GM12801 (cell line): ENCODE data around the gene ZNF646.

ENCODE experiments used
- TF ChIP-seq, protein P1 (sequence below): IDR thresholded peaks from one replicate; pipeline ENCODE4 v1.5.1; 2011; ENCODE audit warnings: control low read depth; ENCODE audit not compliant: insufficient read length; ENCODE audit errors: extremely low read depth

Gene ZNF646

DNA sequence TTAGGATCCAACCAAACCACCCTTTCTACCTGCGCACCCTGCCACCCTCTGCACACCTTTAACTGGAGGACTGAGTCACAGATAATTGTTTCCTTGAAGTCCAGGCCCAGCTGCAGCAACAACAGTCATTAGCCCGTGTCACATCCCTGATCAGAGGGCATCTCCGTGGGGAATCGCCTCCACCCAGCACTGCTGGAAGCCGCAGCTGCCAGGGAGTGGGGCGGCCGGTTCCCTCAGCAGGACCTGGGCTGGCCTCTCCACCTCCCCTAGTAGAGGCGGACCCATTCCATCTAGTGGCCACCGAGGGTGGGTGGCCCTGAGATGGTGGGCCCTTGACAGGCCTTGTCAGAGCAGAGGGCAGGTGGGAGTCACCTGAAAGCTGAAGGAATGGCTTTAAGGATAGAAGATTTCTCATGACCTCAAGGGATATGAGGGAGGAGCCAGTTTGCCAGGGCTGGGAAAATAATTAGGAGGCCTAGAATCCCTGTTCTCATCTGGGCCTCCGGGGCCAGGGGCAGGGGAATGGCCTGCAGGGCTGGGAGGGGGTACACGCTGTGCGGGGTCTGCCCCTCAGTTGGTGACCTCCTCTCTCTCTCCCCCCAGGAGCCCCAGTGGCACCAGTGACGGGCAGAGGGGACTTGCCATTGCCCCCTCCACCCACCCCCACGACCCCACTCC, 8.3 kb downstream of the ZNF646 start:
- TF ChIP-seq, protein P1, sequence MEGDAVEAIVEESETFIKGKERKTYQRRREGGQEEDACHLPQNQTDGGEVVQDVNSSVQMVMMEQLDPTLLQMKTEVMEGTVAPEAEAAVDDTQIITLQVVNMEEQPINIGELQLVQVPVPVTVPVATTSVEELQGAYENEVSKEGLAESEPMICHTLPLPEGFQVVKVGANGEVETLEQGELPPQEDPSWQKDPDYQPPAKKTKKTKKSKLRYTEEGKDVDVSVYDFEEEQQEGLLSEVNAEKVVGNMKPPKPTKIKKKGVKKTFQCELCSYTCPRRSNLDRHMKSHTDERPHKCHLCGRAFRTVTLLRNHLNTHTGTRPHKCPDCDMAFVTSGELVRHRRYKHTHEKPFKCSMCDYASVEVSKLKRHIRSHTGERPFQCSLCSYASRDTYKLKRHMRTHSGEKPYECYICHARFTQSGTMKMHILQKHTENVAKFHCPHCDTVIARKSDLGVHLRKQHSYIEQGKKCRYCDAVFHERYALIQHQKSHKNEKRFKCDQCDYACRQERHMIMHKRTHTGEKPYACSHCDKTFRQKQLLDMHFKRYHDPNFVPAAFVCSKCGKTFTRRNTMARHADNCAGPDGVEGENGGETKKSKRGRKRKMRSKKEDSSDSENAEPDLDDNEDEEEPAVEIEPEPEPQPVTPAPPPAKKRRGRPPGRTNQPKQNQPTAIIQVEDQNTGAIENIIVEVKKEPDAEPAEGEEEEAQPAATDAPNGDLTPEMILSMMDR: no peak

DNA sequence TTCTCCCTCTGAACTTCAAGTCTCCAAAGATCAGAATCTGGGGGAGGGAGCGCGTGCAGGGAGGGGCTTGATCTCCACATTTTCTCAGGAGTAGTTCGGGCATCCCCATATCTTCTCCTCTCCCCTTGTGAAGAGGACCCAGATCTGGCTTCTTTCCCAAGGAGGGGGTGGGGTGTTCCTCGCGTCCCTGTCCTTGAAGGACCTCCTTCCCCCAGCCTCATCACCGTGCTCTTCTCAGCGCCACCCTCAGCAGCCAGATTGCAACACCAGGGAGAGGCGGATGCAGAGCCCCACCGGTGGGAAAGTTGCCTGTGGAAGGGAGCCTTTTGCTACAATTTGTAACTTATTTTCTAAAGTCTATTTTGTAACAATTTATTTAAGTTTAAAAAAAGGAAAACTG, 8.9 kb downstream of the ZNF646 start:
- TF ChIP-seq, protein P1: no peak

DNA sequence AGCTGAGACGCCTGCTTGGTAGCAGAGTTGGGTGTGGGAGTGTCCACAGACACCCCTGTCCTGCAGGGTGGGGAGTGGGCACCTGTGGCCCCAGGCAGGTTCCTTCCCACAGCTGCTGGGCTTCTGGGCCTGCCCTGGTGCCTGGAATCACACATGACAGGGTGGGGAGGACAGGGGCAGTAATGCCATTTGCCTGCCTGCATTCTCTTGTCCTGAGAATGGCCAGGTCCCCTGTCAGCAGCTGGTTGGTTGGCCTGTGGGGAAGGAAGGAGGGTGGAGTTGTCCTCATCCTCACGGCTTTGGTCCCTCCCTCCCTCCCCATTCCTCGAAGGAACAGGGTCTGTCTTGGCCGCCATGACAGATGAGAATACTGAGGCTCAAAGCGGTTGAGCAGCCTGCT, 9.3 kb downstream of the ZNF646 start:
- TF ChIP-seq, protein P1: no peak

DNA sequence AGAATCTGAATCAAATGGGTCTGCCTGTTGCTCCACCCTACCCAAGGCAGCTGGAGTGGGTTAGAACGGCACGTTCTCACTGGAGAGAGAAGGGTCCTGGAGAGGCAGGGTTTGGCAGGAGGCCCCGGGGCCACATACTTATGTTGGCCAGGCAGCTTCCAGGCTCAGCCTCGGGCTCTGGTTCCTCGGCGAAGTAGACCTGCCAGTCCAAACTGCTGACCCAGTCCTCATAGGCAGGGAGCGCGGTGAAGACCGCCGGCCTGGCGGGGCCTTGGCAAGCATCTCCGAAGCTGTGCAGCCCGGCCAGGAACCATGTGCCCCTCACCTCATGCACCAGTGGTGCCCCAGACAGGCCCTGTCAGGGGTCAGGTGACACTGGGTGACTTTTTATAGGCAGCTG, 9.8 kb downstream of the ZNF646 start:
- TF ChIP-seq, protein P1: no peak

DNA sequence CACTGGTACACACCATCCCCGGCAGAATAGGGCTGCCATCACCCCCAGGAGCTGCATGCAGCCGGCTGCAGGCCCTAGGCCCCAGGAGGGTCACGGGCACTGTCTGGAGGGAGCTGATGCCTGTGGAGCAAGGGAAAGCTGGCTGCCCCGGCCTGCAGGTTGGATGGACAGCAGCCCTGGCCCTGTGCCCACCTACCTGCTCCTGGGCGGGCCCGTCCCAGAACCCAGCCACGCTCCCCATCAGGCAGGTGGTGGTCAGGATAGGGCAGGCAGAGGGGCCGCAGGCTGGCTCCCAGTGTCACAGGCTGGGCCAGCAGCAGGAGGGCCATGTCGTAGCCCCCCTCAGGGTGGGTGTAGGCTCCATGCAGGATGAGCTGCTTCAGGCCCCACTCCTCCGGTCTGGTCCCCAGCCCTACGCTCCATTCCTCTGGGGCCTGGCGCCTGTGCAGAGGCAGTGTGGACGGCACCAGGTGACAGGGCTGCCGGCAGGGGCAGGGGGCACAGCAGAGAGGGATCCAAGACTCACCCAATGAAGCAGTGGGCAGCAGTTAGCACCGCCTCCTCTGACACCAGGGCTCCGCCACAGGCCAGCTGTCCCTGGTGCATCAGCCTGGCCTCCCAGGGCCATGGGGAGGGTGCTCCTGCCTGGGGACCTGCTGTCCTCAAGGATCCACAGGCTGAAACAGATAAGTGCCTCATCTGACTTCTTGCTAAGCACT, 10.5 kb downstream of the ZNF646 start:
- TF ChIP-seq, protein P1: no peak

DNA sequence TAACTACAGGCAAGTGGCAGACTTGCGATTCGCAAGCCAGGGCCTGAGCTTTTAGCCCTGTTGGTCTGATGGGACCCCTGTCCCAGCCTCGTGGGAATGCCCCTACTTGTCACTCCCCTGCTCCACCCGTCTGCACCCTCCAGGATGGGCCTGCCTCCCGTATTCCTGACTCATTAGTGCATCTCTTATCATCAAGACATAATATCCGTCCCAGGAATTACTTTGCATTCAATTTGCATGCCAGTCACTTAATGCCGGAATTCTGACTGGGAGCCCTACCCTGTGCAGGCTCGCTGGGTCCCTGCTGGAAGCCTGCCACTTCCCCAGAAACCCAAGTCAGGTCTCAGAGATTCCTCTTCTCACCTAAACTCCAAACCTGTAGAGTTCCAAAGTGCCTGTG, 11.2 kb downstream of the ZNF646 start:
- TF ChIP-seq, protein P1: no peak

DNA sequence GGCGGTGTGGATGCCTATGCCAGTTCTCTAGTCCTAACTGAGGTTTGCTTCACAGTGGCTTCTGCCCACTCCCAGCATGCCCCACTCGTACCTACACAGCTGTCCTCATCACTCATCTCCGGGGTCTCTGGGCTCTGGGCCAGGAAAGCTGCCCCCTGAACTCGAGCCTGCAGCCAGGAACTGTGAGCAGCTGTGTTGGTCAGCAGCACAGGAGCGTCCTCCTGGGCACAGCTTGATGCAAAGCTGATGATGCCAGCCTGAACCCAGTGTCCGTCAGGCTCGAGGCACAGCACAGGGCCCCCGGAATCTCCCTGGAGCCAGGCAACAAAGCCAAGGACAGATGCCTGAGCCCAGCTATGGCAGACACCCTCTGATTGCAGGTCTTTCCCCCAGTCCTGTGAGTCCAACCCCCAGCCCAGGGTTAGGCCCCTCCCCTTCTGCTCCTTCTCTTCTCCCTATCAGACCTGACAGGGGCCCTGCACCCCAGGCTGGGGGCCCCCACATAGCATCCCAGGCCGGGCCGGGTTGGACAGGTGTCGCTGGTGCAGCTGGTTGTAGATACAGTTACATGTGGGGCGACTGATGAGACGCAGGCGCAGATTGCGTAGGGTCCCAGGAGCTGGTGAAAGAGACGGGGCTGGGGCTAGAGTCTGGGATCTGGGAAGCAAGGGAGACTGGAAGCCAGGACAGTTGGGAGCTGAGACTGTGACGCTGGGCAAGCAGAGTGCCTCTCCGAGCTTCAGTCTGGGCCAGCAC, 11.8 kb downstream of the ZNF646 start:
- TF ChIP-seq, protein P1: no peak
